Urinary bladder (tissue), 4 donors: ENCODE measurements around the gene GALNT7. TPM values are rescaled to one million over a fixed set of nuclear protein-coding genes. Genes with fewer than 3 reads are reported as not detected.

ENCODE experiments used
- DNase-seq: peaks from one replicate; pipeline ENCODE4 v3.0.0-alpha.2; 2015; ENCODE audit errors: extremely low spot score
- H3K27ac ChIP-seq: one replicate; pipeline ENCODE4 v1.5.1; 2013; ENCODE audit warnings: low read depth, mild to moderate bottlenecking, moderate library complexity
- H3K36me3 ChIP-seq: one replicate; pipeline ENCODE4 v1.6.1; 2013; ENCODE audit warnings: mild to moderate bottlenecking, moderate library complexity; ENCODE audit not compliant: insufficient read depth
- H3K4me1 ChIP-seq: one replicate; pipeline ENCODE4 v1.6.1; 2013; ENCODE audit warnings: mild to moderate bottlenecking, moderate library complexity; ENCODE audit not compliant: insufficient read depth
- H3K4me3 ChIP-seq: one replicate; pipeline ENCODE4 v1.5.1; 2013; ENCODE audit warnings: low read depth, low read length
- WGBS: extraction: QIAGEN DNeasy Blood & Tissue Kit; methylation state at CpG from one replicate; pipeline ENCODE4 v1.1.7; 2013; 5-methylcytosine and 5-hydroxymethylcytosine counted together
- polyA plus RNA-seq: library from polyadenylated mRNA; stranded (reverse); fragments of 200-250 nt; gene quantifications from one replicate; pipeline ENCODE4 v1.2.3, GENCODE V29; 2013
- total RNA-seq: library from RNA; depleted of rRNA; stranded (reverse); fragments of >200 nt; gene quantifications from one replicate; pipeline ENCODE4 v1.2.3, GENCODE V29; 2014
- donor health status: healthy with polysubstance abuse.
- donor health status: healthy.

Gene GALNT7
- total and polyA plus RNA-seq, 2 donors: 11.6 to 48.6 TPM

- WGBS: 93% methylated on average over 4 of the region's 4 CpGs
These were observed 112.4 kb downstream of the GALNT7 start for GRCh38 chr4:173280998-173281397.

GRCh38 chr4:173281406-173282255, 113.0 kb downstream of the GALNT7 start:
- 67% methylated on average over 14 of the region's 14 CpGs for WGBS
- Histone ChIP-seq H3K27ac (no peak overlapping the region), H3K4me3 (no peak overlapping the region), H3K4me1 (no peaks in the 10 kb centered on the region), H3K36me3 (no peaks in the 10 kb centered on the region)
- no peak for DNase-seq

More at GRCh38 chr4:173280998-173281397, 112.4 kb downstream of the GALNT7 start:
- no peak overlapping the region for H3K4me3 ChIP-seq
- H3K36me3 ChIP-seq: no peaks in the 10 kb centered on the region
- no peak overlapping the region for H3K27ac ChIP-seq
- DNase-seq: no peak
- no peaks in the 10 kb centered on the region for H3K4me1 ChIP-seq

DNA sequence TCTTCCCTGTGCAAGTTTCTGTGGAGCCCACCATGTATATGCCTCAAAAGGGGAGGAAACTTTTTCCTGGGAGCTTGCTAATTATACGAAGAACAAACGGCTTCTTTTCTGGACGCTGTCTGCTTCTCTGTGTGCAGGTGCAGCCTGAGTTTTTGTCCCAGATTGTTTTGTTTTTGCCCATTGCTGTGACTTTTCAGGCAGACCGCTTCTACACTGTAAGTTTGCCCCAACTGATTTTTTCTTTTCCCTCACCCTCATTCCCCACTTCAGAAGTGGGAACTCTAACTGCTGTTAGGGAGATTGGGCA, 113.6 kb downstream of the GALNT7 start:
- no peaks in the 10 kb centered on the region for H3K4me1 ChIP-seq
- WGBS: 76% methylated on average over 4 of the region's 4 CpGs
- no peaks in the 10 kb centered on the region for H3K36me3 ChIP-seq
- H3K4me3 ChIP-seq: no peak overlapping the region
- no peak for DNase-seq
- no peak overlapping the region for H3K27ac ChIP-seq

DNA sequence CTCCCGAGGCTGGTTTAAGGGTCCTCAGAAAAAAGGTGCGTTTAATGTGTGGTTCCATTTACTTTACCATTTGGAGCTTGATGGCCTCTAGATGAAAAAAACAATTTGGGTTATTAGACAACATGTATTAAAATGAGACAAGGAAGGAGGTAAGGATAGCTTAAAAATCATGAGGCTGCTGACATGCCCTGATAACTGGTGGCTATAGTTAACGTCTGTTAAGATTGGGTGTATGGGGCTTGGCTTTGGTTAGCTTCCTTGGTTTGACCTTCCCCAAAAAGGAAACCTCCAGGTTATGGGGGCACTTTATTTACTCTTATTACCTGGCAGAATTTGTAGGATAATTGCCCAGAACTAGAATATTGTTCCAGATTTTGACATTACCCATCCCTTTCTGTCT, 114.0 kb downstream of the GALNT7 start:
- no peak overlapping the region for H3K27ac ChIP-seq
- H3K4me1 ChIP-seq: no peaks in the 10 kb centered on the region
- 80% methylated on average over 3 of the region's 3 CpGs for WGBS
- no peak for DNase-seq
- no peaks in the 10 kb centered on the region for H3K36me3 ChIP-seq
- no peak overlapping the region for H3K4me3 ChIP-seq

GRCh38 chr4:173284463-173284862, 115.9 kb downstream of the GALNT7 start:
- Histone ChIP-seq H3K4me3 (no peak overlapping the region), H3K36me3 (no peaks in the 10 kb centered on the region), H3K27ac (no peak overlapping the region), H3K4me1 (no peaks in the 10 kb centered on the region)
- no peak for DNase-seq

- 99% methylated on average over 2 of the region's 2 CpGs for WGBS
- H3K4me1 ChIP-seq: no peaks in the 10 kb centered on the region
These were observed 118.9 kb downstream of the GALNT7 start for GRCh38 chr4:173287486-173287885.

DNA sequence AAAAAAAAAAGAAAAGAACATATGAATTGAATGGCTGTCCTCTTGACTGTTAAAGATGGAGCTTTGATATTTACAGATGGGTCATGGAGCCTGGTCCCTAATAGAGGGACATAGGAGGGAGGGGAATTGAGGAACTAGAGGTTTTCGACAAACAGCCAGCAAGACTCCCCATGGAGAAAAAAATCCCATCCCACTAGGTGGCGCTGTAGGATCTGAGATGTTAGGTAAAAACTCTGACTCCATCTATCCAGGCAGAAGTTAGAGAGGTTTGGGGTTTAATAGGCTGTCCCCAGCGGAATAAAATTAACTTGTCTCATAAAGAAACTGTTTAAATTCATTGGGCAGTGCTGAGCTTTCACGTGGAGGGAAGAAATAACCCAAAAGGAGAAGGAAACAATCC, 119.7 kb downstream of the GALNT7 start:
- no peak overlapping the region for H3K27ac ChIP-seq
- H3K36me3 ChIP-seq: no peaks in the 10 kb centered on the region
- 62% methylated on average over 4 of the region's 4 CpGs for WGBS
- no peaks in the 10 kb centered on the region for H3K4me1 ChIP-seq
- no peak overlapping the region for H3K4me3 ChIP-seq
- no peak for DNase-seq

More at GRCh38 chr4:173287486-173287885, 118.9 kb downstream of the GALNT7 start:
- H3K4me3 ChIP-seq: no peak overlapping the region
- no peak overlapping the region for H3K27ac ChIP-seq
- H3K36me3 ChIP-seq: no peaks in the 10 kb centered on the region
- DNase-seq: no peak

DNA sequence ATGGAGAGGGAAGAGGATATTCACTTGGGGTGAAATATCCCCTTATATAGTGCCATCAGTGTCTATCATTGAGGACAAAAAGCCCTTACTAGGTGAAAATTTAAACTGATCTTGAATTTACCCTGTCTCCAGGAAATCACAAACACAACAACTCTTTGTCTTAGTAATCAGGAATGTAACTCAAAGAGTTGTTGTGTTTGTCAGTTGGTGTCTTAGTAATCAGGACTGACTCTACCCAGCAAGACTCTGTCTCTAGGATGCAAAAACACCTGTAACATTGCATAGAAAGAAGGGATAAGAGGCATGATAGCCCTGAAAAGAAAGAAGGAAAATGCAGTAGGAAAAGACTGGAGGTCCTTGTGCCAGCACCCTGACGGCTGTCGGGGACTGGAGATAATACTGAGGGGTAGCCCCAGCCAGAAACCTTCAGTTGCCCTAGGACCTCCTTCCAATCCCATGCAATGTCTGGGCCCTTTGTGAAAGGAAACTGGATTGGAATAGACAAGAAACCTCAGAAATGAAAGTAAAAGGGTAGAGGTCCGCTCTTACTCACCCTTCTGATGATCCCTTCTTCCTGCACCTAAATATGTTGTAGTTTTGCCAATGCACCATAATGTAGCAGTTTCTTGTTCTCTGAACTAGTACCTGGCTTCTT, 120.2 kb downstream of the GALNT7 start:
- Histone ChIP-seq H3K36me3 (no peaks in the 10 kb centered on the region), H3K27ac (no peak overlapping the region), H3K4me1 (no peaks in the 10 kb centered on the region), H3K4me3 (no peak overlapping the region)
- no peak for DNase-seq
- WGBS: 53% methylated on average over 3 of the region's 3 CpGs

DNA sequence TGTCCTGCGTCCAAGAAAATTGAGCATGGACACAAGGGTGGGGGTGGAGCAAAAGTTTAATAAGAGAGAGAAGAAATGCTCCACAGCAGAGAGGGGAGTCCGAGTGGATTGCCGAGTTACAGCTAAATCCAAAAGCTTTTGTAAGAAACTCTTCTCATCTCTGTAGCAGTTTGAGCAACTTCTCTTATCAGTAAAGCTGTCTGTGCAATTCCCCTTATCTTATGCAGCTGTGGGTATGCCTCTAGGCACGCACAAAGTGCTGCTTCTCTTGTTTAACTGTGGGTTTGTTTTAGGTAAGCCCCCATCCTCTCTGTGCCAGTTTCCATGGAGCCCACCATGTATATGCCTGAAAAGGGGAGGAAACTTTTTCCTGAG, 120.7 kb downstream of the GALNT7 start:
- WGBS: 26% methylated on average over 4 of the region's 4 CpGs
- DNase-seq: no peak
- Histone ChIP-seq H3K27ac (no peak overlapping the region), H3K4me1 (no peaks in the 10 kb centered on the region), H3K36me3 (no peaks in the 10 kb centered on the region), H3K4me3 (no peak overlapping the region)

DNA sequence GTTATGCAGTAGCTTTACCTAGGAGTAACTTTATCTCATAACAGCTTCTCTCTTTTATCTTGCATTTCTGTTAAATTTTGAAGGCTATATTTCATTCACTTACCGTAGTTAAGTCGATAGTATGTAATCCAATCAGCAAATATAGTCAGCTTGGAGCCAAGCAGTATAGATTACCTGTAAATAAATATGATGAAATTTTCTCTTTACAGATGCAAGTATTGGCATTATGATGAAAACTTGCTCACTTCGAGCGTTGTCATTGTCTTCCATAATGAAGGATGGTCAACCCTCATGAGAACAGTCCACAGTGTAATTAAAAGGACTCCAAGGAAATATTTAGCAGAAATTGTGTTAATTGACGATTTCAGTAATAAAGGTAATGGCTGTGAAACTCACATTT, 123.3 kb downstream of the GALNT7 start:
- no peaks in the 10 kb centered on the region for H3K4me1 ChIP-seq
- no peaks in the 10 kb centered on the region for H3K36me3 ChIP-seq
- H3K4me3 ChIP-seq: no peak overlapping the region
- 96% methylated on average over 5 of the region's 5 CpGs for whole genome bisulfite sequencing
- no peak overlapping the region for H3K27ac ChIP-seq
- no peak for DNase-seq

DNA sequence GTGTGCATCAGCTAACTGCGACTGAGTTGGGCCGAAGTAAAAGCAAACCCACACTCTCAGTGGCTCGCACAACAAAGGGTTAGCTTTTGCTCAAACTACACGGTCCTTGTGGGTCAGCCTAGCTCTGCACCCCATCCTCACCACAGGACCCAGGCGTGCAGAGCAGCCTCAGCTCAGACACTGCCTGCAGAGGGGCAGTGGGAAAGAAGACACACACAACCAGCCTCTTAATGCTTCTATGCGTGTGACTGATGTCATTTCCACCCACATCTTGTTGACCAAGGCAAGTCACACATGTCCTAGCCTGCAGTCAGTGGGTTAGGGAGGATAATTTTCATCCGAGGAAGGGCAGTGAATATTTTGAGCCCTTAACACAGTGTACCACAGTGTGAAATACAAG, 125.1 kb downstream of the GALNT7 start:
- no peak for DNase-seq
- Histone ChIP-seq H3K4me3 (no peak overlapping the region), H3K36me3 (no peaks in the 10 kb centered on the region), H3K27ac (no peak overlapping the region), H3K4me1 (no peaks in the 10 kb centered on the region)
- 87% methylated on average over 7 of the region's 7 CpGs for WGBS

GRCh38 chr4:173294444-173294843, 125.8 kb downstream of the GALNT7 start:
- no peak overlapping the region for H3K27ac ChIP-seq
- no peak for DNase-seq
- no peak overlapping the region for H3K4me3 ChIP-seq
- 80% methylated on average over 1 of the region's 1 CpG for WGBS
- no peaks in the 10 kb centered on the region for H3K4me1 ChIP-seq
- H3K36me3 ChIP-seq: no peaks in the 10 kb centered on the region

GRCh38 chr4:173301518-173302201, 133.0 kb downstream of the GALNT7 start:
- H3K36me3 ChIP-seq: no peaks in the 10 kb centered on the region
- no peak overlapping the region for H3K27ac ChIP-seq
- H3K4me3 ChIP-seq: no peak overlapping the region
- WGBS: 35% methylated on average over 5 of the region's 5 CpGs
- H3K4me1 ChIP-seq: no peaks in the 10 kb centered on the region
- no peak for DNase-seq

DNA sequence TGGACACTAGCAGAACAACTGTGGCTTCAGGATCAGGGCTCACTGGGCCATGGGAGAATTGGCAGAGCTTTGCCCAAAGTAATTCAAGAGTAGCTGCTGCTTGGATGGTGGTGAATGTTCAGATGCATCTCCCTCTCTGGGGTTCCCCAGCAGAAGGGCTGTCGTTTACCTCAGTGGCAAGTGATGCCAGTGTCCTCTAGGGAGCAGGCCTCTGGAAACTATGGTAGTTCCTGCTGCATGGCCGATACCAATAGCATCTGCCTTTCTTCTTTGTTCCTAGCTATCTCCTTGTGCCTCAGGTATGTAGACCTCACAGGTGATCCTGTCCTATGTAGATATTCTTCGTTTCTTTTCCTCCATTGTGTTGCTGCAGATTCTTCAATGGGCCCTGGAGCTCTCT, 139.2 kb downstream of the GALNT7 start:
- Histone ChIP-seq H3K36me3 (no peaks in the 10 kb centered on the region), H3K27ac (no peak overlapping the region), H3K4me3 (no peak overlapping the region), H3K4me1 (no peaks in the 10 kb centered on the region)
- WGBS: 96% methylated on average over 3 of the region's 3 CpGs
- no peak for DNase-seq
